HG02588 (cell line): Measurements from ENCODE around the gene LYZL6.

Experiments
- ATAC-seq: cut with Tn5 transposase; IDR thresholded peaks from one replicate; pipeline ENCODE4 v1.9.1; 2021; ENCODE audit warnings: mild to moderate bottlenecking, moderate library complexity; ENCODE audit not compliant: unreplicated experiment

The LYZL6 gene

GRCh38 chr17:35889241-35889640 lies 54.3 kb downstream of the LYZL6 start:
- no peak for ATAC-seq
